GM18907 (cell line): ENCODE data around the gene C11orf58.

Experiments
- ATAC-seq: cut with Tn5 transposase; IDR thresholded peaks from one replicate; pipeline ENCODE4 v1.9.1; 2021; ENCODE audit warnings: mild to moderate bottlenecking, moderate library complexity; ENCODE audit not compliant: unreplicated experiment

The C11orf58 gene

DNA sequence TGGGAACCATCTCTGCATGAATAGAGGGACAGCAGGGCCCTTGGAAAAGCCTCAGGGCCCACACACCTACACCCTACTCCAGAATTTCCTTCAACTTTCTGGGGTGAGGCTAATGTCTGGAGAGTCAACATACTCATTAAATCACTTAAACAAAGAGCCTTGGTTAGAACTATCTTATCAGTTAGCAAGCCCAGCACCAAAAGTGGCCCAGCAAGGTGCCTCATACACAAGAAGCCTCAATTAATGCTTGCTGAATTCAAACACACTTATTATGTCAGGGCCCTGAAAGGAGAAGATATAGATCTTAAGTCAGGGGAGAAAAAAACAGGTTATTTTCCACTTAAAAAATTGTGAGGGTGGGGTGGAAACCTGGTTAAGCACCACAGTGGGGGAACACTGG, 61.4 kb downstream of the C11orf58 start:
- no peak for ATAC-seq

DNA sequence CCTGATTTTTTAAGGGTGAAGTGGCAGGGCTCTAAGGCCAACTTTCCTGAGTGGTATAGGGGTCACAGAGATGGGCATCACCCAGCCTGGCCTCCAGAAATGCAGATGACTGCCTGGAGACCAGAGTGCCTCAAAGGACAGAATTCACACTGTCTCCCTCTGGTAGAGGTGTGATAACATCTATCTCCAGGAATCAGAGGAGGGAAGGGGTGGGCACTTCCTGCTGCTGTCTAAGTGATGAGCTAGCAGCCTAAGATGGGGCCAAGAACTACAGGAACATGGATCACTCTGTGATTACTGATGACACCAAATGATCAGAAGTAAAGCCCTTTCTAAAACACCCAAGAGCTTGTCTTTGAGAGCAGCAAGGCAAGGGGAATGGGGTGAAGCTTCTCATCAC, 61.9 kb downstream of the C11orf58 start:
- ATAC-seq, result no peak

DNA sequence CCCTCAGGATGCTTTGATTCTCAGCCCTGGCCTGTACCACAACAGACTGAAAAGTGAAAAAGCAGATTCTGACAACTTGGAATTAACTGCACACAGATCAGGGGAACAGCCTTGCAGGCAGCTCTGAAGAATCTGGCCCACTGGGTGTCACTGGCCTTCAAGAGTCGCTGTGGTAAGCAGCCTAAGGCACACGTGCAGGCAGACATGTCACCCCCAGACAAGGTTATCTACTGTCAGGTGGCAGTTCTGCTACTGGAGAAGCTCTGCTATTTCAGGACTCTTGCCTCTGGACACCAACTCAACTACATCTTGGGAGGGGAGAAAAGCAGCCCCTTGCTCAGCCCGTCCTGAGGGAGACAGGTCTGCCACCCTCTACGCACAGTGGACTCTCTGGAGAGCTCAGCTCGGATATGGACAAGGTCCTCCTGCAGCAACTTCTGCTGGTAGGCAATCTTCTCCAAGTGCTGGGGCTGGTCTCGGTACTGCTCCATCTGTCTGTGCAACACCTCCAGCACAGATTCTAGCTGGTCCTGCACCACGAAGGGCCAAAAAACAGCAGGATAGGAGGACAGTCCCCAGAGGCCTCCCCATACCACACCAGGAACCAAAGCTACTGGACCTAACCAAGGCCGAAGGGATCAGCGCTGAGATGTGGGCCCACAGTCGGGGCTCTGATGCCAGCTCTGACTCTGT, 63.0 kb downstream of the C11orf58 start:
- ATAC-seq, result no peak

DNA sequence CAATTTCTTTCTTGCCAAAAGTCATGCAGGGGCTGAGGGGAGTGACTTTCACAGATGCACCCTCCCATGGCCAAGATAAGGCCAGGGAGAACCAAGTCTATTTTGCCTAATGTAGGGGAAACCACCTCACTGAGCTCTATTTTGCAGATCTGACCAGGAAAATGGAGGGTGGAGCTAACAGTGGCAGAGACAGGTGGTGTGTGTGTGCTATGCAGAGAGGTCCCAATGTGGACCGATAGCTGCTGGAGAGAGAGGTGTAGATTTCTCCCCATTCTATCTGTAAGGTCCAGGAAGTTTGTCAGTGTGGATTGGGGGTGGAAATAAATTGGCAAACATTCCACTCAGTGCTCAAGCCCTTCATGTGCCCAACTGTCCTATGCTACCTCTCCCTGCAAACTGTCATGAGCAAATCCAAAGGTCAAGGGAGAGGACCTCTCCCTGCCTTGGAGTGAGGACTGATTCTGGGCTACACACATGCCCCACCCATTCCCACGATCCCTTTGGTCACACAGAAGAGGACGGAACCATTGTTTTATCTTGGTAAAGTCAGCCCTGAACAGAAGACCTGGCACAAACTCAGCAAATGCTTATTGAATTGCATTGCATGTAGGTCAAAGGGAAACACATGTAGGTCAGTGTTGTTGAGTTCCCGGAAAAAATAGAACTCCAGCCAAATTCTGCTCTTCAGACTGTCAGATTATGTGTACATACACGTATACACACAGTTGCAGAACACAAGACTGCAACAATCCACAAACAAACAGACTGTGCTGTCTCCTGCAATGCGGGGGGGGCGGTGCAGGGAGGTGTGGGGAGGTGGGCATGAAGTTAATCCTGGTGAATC, 65.9 kb downstream of the C11orf58 start:
- ATAC-seq, result no peak

DNA sequence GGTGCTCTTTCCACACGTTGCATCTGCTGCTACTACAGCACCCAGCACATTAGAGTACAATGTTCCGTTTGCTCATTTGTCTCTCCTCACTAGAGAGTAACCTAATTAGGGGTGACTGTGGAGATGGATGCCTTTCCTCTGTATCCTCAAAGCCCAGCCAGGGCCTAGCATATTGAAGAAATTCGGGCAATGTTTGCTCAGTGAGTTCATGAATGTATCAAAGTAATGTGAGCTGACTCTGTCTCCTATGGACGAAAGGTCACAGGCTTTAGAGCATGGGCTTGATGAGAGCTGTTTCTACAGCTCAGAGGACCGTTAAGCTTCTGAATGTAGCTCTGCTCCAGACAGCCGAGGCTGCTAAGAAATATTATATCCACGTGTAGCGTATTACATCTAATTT, 67.5 kb downstream of the C11orf58 start:
- no peak for ATAC-seq

DNA sequence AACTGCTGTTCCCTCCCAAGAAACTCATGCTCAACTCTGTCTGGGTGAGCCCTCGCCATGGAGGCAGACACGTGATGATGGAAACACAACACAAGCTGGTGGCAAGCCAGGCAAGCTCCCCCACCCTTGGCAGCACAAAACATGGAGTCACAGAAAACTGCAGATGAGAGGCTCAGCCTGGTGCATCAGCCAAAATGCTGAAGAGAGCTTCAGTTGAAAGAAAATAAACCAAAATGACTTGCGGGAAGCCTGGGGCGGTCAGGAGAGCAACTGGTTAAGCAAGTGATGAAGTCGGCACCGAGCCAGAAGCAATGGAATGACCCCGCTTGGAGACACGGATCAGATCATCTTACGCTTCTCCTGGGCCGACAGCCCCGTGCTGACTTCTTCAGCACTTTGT, 68.3 kb downstream of the C11orf58 start:
- ATAC-seq, result no peak

DNA sequence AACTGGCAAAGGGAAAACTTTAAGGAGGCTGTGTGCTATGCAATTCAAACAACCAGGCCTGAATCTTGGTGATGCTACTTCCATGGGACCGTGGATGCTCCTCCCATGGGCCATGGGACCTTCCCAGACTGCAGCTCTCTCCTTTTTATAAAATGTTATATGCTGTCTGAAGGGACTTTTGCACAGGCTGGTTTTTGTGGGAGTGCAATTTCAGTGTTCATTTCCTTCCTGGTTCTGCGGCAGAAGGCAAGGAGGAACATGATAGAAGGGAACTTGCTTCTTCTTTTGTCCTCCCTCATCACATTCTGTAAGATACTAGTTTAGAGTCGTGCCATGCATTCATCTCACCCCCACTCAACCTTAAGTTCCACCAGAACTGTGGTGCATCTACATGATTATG, 68.9 kb downstream of the C11orf58 start:
- ATAC-seq, result no peak
